Measurements from ENCODE around the gene DBI. TPM values are rescaled to one million over a fixed set of nuclear protein-coding genes. Genes with fewer than 3 reads are reported as not detected.

DBI gene
- total and polyA plus RNA-seq, 2 of the 8 experiments (the other 6 are each of a cell fraction or from before 2014, with no cell fraction given) = 180 to 212 TPM

DNA sequence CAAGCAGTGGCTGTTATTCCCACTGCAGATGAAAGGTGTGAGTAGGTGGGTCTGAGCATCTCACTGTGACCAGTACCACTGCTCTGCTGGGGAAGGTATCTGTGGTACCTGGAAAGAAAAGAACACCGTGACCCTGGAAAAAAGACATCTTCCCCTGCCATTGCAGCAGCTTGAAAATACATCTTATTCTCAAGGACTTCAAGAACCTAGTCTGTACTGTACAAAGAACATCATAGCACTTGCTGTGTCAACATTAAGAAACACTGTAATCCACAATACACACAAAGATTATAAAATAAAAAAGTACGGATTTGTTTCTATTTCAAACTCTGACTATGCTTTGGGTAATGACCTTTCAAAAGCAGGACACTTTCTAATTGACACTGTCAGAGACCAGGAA is 29.0 kb upstream of the DBI start (continued):
- TF ChIP-seq, protein P1, sequence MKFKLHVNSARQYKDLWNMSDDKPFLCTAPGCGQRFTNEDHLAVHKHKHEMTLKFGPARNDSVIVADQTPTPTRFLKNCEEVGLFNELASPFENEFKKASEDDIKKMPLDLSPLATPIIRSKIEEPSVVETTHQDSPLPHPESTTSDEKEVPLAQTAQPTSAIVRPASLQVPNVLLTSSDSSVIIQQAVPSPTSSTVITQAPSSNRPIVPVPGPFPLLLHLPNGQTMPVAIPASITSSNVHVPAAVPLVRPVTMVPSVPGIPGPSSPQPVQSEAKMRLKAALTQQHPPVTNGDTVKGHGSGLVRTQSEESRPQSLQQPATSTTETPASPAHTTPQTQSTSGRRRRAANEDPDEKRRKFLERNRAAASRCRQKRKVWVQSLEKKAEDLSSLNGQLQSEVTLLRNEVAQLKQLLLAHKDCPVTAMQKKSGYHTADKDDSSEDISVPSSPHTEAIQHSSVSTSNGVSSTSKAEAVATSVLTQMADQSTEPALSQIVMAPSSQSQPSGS (IDR thresholded peaks at IDR 0.05; ENCODE audit: low read length) = no peak
- TF ChIP-seq JUN (IDR thresholded peaks at IDR 0.05; ENCODE audit: low read depth, low read length) = no peak
- no peak for TF ChIP-seq RBBP5 (IDR thresholded peaks at IDR 0.05; ENCODE audit: borderline replicate concordance, low read depth, low read length)
- TF ChIP-seq EP300 (IDR thresholded peaks at IDR 0.05; ENCODE audit: borderline replicate concordance in 1 of 2, low read depth in 2 of 2, low read length in 2 of 2) = no peak
- TF ChIP-seq GABPA (IDR thresholded peaks at IDR 0.05; ENCODE audit: borderline replicate concordance, insufficient read depth, low read length) = no peak
- TF ChIP-seq RAD21 (IDR thresholded peaks at IDR 0.05 in 1 of 2, conservative IDR thresholded peaks at IDR 0.05 in 1 of 2; ENCODE audit: low read depth in 2 of 2, low read length in 2 of 2) = no peak
